Measurements from ENCODE around the gene CDH4. TPM values are rescaled to one million over a fixed set of nuclear protein-coding genes. Genes with fewer than 3 reads are reported as not detected.

The CDH4 gene
- total and polyA plus RNA-seq, 2 donors (not counting 3 experiments of a cell fraction or from before 2014, with no cell fraction given): 0.17 to 0.51 TPM

GRCh38 chr20:61725966-61726365 lies 473.9 kb downstream of the CDH4 start:
- Histone ChIP-seq H3K9me1 (replicated peaks; ENCODE audit: control insufficient read depth, extremely low read depth, insufficient read depth, low read length) (no peaks in the 10 kb centered on the region), H3K4me2 (ENCODE audit: insufficient read depth, low read length) (no peak overlapping the region), H3K36me3 (ENCODE audit: control insufficient read depth in 2 of 2, extremely low read depth in 1 of 2, insufficient read depth in 2 of 2, low read length in 2 of 2) (no peaks in the 10 kb centered on the region), H3K79me2 (ENCODE audit: control insufficient read depth, insufficient read depth, low read length) (no peaks in the 10 kb centered on the region), H3K27ac (ENCODE audit: insufficient read depth, low read depth, low read length) (no peak overlapping the region), H3K9me3 (replicated peaks; ENCODE audit: control insufficient read depth, insufficient read depth, low read length) (peaks cover 3% of the 10 kb centered on the region), H3K9ac (replicated peaks; ENCODE audit: extremely low read depth, insufficient read depth, low read length) (no peak overlapping the region), H2AFZ (ENCODE audit: low read depth, low read length) (no peak overlapping the region), H3K4me1 (ENCODE audit: control insufficient read depth, extremely low read depth, insufficient read depth, low read length) (no peaks in the 10 kb centered on the region), H4K20me1 (replicated peaks; ENCODE audit: control insufficient read depth, extremely low read depth, insufficient read depth, low read length) (no peaks in the 10 kb centered on the region), H3K4me3 (replicated peaks in 1 of 3; ENCODE audit: insufficient read depth in 1 of 3, low read depth in 1 of 3, low read length in 3 of 3) (no peak overlapping the region), H3K27me3 (ENCODE audit: control insufficient read depth in 2 of 2, insufficient read depth in 2 of 2, low read length in 2 of 2) (no peaks in the 10 kb centered on the region)
- ChIA-PET CTCF (no interaction called here), POLR2A (no interaction called here)
- no peak for FAIRE-seq
- no TSS peak for BruUV-seq (replicated peaks)
- DNase-seq (ENCODE audit: low read depth, low spot score): no peak
- TF ChIP-seq MYC (IDR thresholded peaks at IDR 0.05; ENCODE audit: low read depth, low read length) (no peak), POLR2A (IDR thresholded peaks at IDR 0.05; ENCODE audit: low read depth, low read length) (no peak), POLR2AphosphoS5 (IDR thresholded peaks at IDR 0.05; ENCODE audit: insufficient read depth, low read depth, low read length) (no peak), CTCF (IDR thresholded peaks at IDR 0.05; ENCODE audit: extremely low read depth in 1 of 2, insufficient read depth in 1 of 2, low read depth in 1 of 2, low read length in 2 of 2) (no peak), JUN (IDR thresholded peaks at IDR 0.05; ENCODE audit: borderline replicate concordance, insufficient read depth, insufficient read length, low read depth) (no peak), GATA2 (IDR thresholded peaks at IDR 0.05; ENCODE audit: insufficient read depth, insufficient read length, low read depth, low read length) (no peak), FOS (IDR thresholded peaks at IDR 0.05; ENCODE audit: borderline replicate concordance, insufficient read depth, low read length) (no peak), EZH2 (IDR thresholded peaks at IDR 0.05; ENCODE audit: borderline replicate concordance, low read depth, low read length, severe bottlenecking) (no peak)
- TF ChIP-seq, protein P1, sequence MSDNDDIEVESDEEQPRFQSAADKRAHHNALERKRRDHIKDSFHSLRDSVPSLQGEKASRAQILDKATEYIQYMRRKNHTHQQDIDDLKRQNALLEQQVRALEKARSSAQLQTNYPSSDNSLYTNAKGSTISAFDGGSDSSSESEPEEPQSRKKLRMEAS (IDR thresholded peaks at IDR 0.05; ENCODE audit: insufficient read depth, insufficient read length): no peak
- intact Hi-C loops (cut with micrococcal nuclease) (no loop called here), dilution Hi-C loops (cut with MboI; ENCODE audit: extremely low pct_ligation_motif_present, low sequenced_read_pairs) (no loop called here)

Measured in endothelial cell of umbilical vein (primary cell).